GM12891 (cell line): Measurements from ENCODE around the gene RNF166.

Experiments
- POLR2A ChIP-seq: IDR thresholded peaks from 2 replicates; pipeline ENCODE4 v1.6.1; 2011; ENCODE audit warnings: low read depth, low read length, control low read depth
- POLR2AphosphoS5 ChIP-seq: IDR thresholded peaks from 2 replicates; pipeline ENCODE4 v1.6.1; 2011; ENCODE audit warnings: low read depth, low read length, control low read depth
- SPI1 ChIP-seq: IDR thresholded peaks from 2 replicates; pipeline ENCODE4 v1.6.1; 2011; ENCODE audit warnings: low read depth, low read length, control low read depth
- TAF1 ChIP-seq: IDR thresholded peaks from 2 replicates; pipeline ENCODE4 v1.6.1; 2011; ENCODE audit warnings: low read depth, low read length, control low read depth

- TF ChIP-seq POLR2A (no peak), SPI1 (no peak), POLR2AphosphoS5 (no peak), TAF1 (no peak)
These were observed 11.0 kb downstream of the RNF166 start for GRCh38 chr16:88695218-88695617.
